ENCODE results near the gene UBD. TPM values are rescaled to one million over a fixed set of nuclear protein-coding genes. Genes with fewer than 3 reads are reported as not detected.

Gene UBD
- polyA plus RNA-seq, 2 of the 4 experiments (the other 2 are of a cell fraction): 0.19 to 0.41 TPM

- POLR2A ChIA-PET: no interaction called here
- DNase-seq (ENCODE audit: low read depth in 1 of 2, low spot score in 1 of 2): no peak
- Histone ChIP-seq H3K9me3 (no peaks in the 10 kb centered on the region), H3K27ac (no peak overlapping the region), H3K4me2 (no peak overlapping the region), H3K4me1 (no peaks in the 10 kb centered on the region), H3K4me3 (no peak overlapping the region)
- WGBS (ENCODE audit: missing lambda C conversion rate): 17% methylated on average over 5 of the region's 9 CpGs
- CTCF ChIA-PET: no interaction called here
- TF ChIP-seq NFE2L2 (conservative IDR thresholded peaks at IDR 0.05; ENCODE audit: low read length) (no peak), HOXA7 (CRISPR knock-in tag; IDR thresholded peaks at IDR 0.05) (no peak), TP53 (CRISPR knock-in tag; IDR thresholded peaks at IDR 0.05) (no peak), ZFP36 (IDR thresholded peaks at IDR 0.05; ENCODE audit: borderline replicate concordance, partially characterized antibody) (no peak), BHLHE40 (IDR thresholded peaks at IDR 0.05; ENCODE audit: low read depth, low read length) (no peak), FOSB (CRISPR knock-in tag; IDR thresholded peaks at IDR 0.05) (no peak), MAFK (IDR thresholded peaks at IDR 0.05; ENCODE audit: partially characterized antibody) (no peak), HMGXB4 (CRISPR knock-in tag; IDR thresholded peaks at IDR 0.05; ENCODE audit: borderline replicate concordance) (no peak), JUNB (IDR thresholded peaks at IDR 0.05) (no peak), NPAS2 (CRISPR knock-in tag; IDR thresholded peaks at IDR 0.05; ENCODE audit: borderline replicate concordance) (no peak), POLR2A (IDR thresholded peaks at IDR 0.05; ENCODE audit: low read length) (no peak), SMC3 (IDR thresholded peaks at IDR 0.05) (no peak), CTCF (IDR thresholded peaks at IDR 0.05) (no peak), EHF (CRISPR knock-in tag; IDR thresholded peaks at IDR 0.05) (no peak), PHF8 (IDR thresholded peaks at IDR 0.05; ENCODE audit: borderline replicate concordance, low read depth) (no peak), USF2 (IDR thresholded peaks at IDR 0.05) (no peak), ESRRA (IDR thresholded peaks at IDR 0.05; ENCODE audit: borderline replicate concordance, low read length) (no peak)
- ATAC-seq: no peak
- no peak for FAIRE-seq
Observed at GRCh38 chr6:29509711-29510110, 49.8 kb downstream of the UBD start.

GRCh38 chr6:29509239-29509638, 50.3 kb downstream of the UBD start:
- DNase-seq (ENCODE audit: low read depth in 1 of 2, low spot score in 1 of 2) (no peak), ATAC-seq (no peak), FAIRE-seq (no peak)
- ChIA-PET CTCF (no interaction called here), POLR2A (no interaction called here)
- H3K27ac ChIP-seq: no peak overlapping the region
- H3K4me1 ChIP-seq: no peaks in the 10 kb centered on the region
- TF ChIP-seq ZSCAN20 (CRISPR knock-in tag; IDR thresholded peaks at IDR 0.05) (no peak), KDM1A (IDR thresholded peaks at IDR 0.05; ENCODE audit: low read depth) (no peak), NFE2L2 (conservative IDR thresholded peaks at IDR 0.05; ENCODE audit: low read length) (no peak), JUN (IDR thresholded peaks at IDR 0.05) (no peak), HDAC2 (IDR thresholded peaks at IDR 0.05) (no peak), NR3C1 (IDR thresholded peaks at IDR 0.05) (no peak), REST (IDR thresholded peaks at IDR 0.05) (no peak)
- 19% methylated on average over 2 of the region's 6 CpGs for WGBS (ENCODE audit: missing lambda C conversion rate)
- H3K4me2 ChIP-seq: no peak overlapping the region
- H3K9me3 ChIP-seq: no peaks in the 10 kb centered on the region
- H3K4me3 ChIP-seq: no peak overlapping the region

Data from A549 (cell line).